ENCODE measurements around the gene VWA5A.

The VWA5A gene, protein sequence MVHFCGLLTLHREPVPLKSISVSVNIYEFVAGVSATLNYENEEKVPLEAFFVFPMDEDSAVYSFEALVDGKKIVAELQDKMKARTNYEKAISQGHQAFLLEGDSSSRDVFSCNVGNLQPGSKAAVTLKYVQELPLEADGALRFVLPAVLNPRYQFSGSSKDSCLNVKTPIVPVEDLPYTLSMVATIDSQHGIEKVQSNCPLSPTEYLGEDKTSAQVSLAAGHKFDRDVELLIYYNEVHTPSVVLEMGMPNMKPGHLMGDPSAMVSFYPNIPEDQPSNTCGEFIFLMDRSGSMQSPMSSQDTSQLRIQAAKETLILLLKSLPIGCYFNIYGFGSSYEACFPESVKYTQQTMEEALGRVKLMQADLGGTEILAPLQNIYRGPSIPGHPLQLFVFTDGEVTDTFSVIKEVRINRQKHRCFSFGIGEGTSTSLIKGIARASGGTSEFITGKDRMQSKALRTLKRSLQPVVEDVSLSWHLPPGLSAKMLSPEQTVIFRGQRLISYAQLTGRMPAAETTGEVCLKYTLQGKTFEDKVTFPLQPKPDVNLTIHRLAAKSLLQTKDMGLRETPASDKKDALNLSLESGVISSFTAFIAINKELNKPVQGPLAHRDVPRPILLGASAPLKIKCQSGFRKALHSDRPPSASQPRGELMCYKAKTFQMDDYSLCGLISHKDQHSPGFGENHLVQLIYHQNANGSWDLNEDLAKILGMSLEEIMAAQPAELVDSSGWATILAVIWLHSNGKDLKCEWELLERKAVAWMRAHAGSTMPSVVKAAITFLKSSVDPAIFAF

DNA sequence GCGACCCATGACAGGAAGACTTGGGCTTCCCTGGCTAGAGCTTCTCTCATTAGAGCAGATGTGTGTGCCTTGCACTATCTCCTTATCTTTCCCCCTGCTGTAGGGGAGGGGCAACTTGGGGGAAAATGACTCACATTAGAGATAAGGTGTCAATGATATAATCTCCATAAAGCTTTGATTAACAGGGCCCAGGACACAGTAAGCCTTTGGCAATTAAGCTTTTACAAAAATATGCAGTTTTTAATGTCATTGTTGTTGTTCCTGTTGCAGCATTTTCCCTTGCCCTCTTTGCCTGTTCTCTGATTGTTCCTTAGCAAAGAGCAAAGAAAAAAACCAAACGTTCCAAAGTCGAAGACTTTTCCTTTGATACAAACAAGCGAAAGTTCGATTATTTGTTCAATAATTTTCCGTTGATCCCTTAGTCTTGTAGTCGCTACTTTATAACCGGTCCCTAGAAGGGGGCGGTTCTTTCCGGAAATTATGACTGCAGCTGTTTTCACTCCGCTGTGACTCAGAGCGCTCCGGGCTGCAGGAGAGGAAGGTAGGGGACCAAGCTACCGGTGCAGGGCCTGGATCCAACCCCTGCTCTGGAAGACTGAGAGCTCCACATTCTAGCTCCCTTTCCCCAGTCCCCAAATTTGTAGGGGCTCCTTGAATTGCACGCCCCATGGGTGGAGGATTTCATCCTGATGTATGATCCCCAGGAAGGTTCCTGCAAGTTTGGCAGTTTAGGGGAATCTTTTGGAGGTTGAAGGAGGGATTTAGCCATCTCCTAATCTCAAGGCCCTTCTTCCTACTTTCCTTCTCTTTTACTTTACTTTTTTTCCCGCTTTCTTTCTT, at the start of gene VWA5A:
Gene VWA5A, plus strand, starts transcription at position 509 of the 840 bp plus-strand sequence. CDS start 2,062 bp downstream, outside the sequence.
- DNase-seq (ENCODE audit: insufficient read length, low spot score): peak; percentile 23
- FAIRE-seq: no peak

DNA sequence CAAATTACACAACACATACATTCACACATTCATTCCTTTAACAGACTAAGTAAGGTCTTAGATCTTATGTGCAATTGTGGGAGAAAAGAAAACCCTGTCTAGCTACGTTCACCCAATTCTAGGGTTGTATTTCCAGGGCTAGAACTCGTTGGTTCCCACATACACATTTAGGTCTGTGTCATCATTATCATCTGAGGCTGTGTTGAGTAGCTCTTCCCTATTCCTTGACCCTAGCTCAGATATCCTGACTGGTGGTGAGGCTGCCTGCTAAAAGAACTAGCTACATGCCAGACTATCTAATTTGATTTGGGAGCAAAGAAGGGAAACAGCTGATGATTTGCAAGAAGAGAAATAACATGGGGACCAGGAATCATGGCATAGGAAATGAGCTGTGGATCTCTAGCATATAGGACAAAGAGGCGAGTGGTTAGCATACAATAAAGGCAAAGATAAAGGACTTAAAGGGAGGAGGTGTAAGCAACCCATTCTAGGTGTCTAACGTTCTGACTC, 46.6 kb upstream of the VWA5A start:
- no peak for TF ChIP-seq POLR2A (IDR thresholded peaks at IDR 0.05; ENCODE audit: low read depth, low read length)
- FAIRE-seq (no peak), DNase-seq (ENCODE audit: insufficient read length, low spot score) (no peak)

More for the DNA sequence above, at the start of gene VWA5A:
- no peak for TF ChIP-seq POLR2A (IDR thresholded peaks at IDR 0.05; ENCODE audit: low read depth, low read length)

DNA sequence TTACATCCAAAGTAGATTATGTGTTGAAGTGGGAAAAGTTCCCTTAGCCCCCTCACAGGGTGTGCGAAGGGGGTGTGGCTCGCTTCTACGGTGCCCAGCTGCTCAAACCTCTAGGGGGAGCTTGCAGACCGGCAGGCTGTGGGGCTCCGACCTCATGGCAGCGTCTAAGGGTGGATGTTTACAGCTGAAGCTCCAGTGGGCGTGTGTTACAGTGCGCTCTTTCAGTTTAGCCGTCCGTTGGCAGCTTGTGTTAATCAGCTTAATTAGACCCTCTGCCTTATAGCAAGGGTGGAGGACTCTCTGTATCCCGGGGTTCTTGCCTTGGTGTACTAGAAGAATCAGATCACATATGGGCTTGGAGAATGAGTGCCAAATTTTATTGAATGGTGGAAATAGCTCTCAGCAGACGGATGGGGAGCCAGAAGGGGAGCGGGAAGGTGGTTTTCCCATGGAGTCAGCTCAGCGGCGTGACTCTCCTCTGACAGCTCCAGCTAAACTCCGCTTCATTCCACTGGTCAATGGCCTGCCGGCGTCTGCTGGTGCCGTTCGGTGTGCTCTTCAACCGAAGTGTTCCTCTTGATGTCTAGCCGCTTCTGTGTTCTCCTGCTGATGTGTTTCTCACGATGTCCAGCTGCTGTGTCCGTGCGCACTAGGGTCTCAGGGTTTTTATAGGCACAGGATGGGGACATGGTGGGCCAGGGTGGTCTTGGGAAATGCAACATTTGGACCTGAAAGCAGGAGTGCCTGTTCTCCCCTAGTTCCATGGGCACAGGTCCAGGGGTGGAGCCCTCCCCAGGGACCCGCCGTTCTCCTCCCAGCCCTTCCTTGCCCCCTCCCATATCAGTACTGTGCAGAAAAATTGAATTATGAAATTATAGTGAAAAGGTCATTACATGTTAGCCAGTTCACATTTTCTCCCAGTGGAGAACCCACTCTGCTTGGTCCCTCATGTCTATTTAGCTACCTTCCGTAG, 45.5 kb upstream of the VWA5A start:
- no peak for TF ChIP-seq POLR2A (IDR thresholded peaks at IDR 0.05; ENCODE audit: low read depth, low read length)
- FAIRE-seq (no peak), DNase-seq (ENCODE audit: insufficient read length, low spot score) (no peak)

DNA sequence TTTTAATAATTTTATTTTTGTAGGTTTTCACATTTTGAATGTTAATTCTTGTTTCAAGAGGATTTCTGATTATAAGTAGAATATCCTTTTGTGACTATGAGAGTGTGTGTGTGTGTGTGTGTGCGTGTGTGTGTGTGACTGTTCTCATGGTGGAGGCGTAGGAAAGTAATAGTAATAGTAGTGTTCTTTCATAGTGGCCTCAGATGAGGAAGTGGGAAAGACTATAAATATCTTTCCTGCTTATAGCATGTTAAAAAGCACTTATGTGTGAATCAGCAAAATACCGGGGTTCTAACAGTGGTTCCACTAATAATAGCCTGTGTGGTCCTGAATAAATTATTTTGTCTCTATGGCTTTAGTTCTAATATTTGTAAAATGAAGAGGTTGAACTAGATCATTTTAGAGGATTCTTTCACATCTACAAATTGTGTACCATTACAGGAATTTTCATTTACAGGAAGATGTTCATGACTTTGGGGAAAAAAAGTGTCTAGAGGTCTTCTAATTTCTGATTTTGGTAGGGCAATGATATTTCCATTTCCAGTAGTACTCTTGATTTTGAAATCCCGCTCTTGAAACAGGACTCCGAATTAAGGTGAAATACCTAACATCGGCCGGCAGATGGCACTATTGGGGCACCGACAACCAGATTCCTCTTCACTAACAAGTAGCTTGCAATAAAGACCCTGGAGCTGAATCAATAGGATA, 44.2 kb upstream of the VWA5A start:
- no peak for FAIRE-seq
- TF ChIP-seq POLR2A (IDR thresholded peaks at IDR 0.05; ENCODE audit: low read depth, low read length): no peak
- DNase-seq (ENCODE audit: insufficient read length, low spot score): peak; percentile 13

DNA sequence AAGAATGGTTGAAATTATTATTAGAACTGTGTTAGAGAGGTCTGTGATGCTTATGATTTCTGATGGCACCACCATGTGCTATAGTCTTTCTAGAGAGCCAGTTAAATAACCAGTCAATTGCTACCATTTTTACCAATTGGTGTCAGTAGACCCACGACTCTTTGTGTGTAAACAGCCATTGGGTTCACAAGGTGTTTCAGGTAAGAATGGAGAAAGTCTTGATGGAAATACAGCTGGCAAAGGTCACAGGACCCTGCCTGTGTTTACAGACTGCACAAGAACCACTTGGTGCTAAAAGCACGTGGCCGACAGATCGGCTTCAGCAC, 43.7 kb upstream of the VWA5A start:
- FAIRE-seq (no peak), DNase-seq (ENCODE audit: insufficient read length, low spot score) (no peak)
- TF ChIP-seq POLR2A (IDR thresholded peaks at IDR 0.05; ENCODE audit: low read depth, low read length): no peak

DNA sequence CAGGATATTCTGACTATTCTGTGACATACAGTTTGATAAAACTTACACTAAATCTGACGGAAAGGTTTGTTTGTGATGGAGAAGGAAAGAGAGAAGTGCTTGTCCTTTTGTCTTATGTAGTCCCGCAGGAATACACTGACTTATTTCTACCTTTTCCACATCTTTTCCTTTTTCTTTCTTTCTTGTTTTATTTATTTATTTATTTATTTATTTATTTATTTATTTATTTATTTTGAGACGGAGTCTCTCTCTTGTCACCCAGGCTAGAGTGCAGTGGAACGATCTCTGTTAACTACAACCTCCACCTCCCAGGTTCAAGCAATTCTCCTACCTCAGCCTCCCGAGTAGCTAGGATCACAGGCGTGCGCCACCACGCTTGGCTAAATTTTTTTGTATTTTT, 43.1 kb upstream of the VWA5A start:
- no peak for TF ChIP-seq POLR2A (IDR thresholded peaks at IDR 0.05; ENCODE audit: low read depth, low read length)
- DNase-seq (ENCODE audit: insufficient read length, low spot score) (no peak), FAIRE-seq (no peak)

DNA sequence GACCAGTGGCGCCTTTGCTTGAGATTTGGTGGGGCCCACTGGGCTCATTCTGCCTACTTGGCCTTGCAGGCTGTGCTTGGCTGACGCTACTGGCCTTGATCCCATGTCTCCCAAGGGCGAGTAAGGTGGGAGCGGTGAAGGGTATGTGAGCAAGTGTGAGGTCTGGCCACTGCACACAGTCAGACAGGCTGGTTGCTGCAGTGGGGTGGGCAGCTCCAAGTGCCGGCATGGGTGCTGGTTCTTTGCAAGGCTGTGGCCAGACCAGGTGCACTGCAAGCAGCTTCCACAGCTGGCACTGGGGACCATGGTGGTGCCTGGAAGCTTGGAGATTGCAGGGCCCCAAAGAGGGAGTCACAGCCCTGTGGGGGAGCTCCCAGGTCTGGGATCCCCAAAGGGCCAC, 40.7 kb upstream of the VWA5A start:
- TF ChIP-seq POLR2A (IDR thresholded peaks at IDR 0.05; ENCODE audit: low read depth, low read length): no peak

DNA sequence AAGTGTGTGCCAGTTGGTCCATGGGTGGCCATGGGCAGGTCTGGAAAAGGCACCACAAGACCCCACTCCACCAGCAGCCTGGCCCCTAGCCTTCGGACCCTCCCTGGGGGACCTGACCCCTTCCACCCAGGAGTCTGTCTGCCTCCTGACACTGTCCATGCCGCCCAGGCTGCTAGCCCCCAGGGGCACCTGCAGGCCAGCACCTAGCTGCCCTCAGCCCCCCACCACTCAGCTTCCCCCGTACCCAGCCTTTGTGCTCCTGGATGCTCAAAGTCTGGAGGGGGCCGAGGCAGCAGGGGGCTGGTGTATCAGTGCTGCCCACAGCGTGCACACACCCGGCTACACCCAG, 39.8 kb upstream of the VWA5A start:
- no peak for TF ChIP-seq POLR2A (IDR thresholded peaks at IDR 0.05; ENCODE audit: low read depth, low read length)
- DNase-seq (ENCODE audit: insufficient read length, low spot score) (no peak), FAIRE-seq (no peak)

More for the DNA sequence above, 40.7 kb upstream of the VWA5A start:
- FAIRE-seq (no peak), DNase-seq (ENCODE audit: insufficient read length, low spot score) (no peak)

DNA sequence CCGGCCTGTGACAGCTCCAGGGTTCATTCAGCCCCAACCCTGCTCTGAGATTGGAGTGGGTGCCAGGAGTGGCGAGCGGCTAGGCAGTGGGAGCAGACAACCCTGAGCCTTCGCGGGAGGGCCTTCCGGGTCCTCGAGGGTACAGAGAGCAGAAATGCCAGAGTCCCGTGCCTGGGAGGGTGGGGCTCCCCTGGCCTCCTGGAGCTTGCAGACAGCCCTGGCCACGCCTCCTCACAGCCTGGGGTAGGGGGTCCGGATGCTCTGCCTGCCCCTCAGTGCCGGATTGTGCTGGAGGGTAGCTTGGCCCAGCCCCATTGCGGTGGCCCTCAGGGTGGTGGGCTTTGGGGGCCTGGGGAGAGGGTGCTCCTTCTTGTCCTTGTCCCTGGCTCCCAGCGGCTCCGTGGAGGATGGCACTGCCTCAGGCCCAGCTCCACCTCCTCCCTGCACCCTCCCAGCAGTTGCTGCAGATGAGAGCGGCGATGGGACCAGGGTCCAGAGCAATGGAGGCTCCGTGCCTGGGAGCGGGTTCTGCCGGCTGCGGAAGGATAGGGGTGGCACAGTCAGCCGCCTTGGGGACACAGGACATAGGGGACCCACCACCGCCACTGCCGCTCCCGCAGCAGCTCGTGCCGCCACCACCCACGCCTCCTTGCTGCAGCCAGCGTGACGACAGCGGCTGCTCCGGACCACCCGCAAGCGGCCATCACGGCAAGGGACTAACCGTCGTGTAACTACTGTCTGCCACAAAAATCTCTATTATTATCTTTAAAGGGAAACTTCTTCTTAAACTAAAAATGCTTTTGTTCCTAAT, 39.2 kb upstream of the VWA5A start:
- no peak for TF ChIP-seq POLR2A (IDR thresholded peaks at IDR 0.05; ENCODE audit: low read depth, low read length)
- no peak for DNase-seq (ENCODE audit: insufficient read length, low spot score)
- no peak for FAIRE-seq

DNA sequence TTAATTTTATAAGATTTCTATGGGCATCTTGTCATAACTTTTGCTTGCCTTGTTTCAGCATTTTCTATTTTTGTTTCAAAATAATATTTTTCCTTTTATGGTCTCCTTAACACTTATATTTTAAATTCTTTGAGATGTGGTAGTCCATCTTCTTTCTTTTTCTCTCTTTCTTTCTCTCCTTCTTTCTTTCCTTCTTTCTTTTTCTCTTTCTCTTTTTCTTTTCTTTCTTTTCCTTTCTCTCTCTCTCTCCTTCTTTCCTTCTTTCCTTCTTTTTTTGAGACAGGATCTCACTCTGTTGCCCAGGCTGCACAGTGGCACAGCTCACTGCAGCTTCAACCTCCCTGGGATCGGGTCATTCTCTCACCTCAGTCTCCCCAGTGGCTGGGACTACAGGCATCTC, 38.0 kb upstream of the VWA5A start:
- DNase-seq (ENCODE audit: insufficient read length, low spot score) (no peak), FAIRE-seq (no peak)
- TF ChIP-seq POLR2A (IDR thresholded peaks at IDR 0.05; ENCODE audit: low read depth, low read length): no peak

DNA sequence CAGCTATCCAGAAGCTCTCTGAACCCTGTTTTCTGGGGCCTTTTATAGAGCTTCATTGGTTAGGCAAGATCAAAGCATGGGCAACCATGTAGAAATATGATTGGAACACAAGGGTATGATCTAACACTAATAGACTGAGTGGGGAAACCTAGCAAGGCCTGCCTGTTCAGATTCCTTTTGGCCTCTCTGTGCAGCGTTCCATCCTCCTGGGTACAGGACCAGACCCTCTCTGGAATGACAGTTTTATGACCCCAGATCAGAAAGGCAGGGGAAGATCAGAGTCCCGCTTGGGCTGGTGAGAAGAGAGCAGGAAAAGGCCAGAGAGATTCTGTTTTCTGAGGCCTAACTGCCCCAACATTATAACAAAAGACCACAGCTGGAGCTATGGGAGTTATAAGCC, 36.7 kb upstream of the VWA5A start:
- FAIRE-seq (no peak), DNase-seq (ENCODE audit: insufficient read length, low spot score) (no peak)
- TF ChIP-seq POLR2A (IDR thresholded peaks at IDR 0.05; ENCODE audit: low read depth, low read length): no peak
